Hepatocyte (in vitro differentiated cells): ENCODE results near the gene GABBR2. TPM values are rescaled to one million over a fixed set of nuclear protein-coding genes. Genes with fewer than 3 reads are reported as not detected.

Experiments
- DNase-seq: peaks from one replicate; pipeline ENCODE4 v3.0.0-alpha.2; 2016; ENCODE audit warnings: low spot score
- H2AFZ ChIP-seq: fragments of 200-600 bp; sonication (generic); 2 replicates; pipeline ENCODE4 v1.6.0; 2016; ENCODE audit warnings: antibody characterized with exemption, mild to moderate bottlenecking
- H3K27ac ChIP-seq: fragments of 200-600 bp; sonication (generic); 2 replicates; pipeline ENCODE4 v1.5.1; 2016; ENCODE audit warnings: mild to moderate bottlenecking
- H3K27me3 ChIP-seq: fragments of 200-600 bp; sonication (generic); 2 replicates; pipeline ENCODE4 v1.6.1; 2016
- H3K36me3 ChIP-seq: fragments of 200-600 bp; sonication (generic); replicated peaks from 2 replicates; pipeline ENCODE4 v1.5.1; 2016; ENCODE audit warnings: low read depth; ENCODE audit not compliant: insufficient read depth
- H3K4me1 ChIP-seq: fragments of 200-600 bp; sonication (generic); 2 replicates; pipeline ENCODE4 v1.5.1; 2016; ENCODE audit warnings: mild to moderate bottlenecking, moderate library complexity; ENCODE audit not compliant: insufficient read depth
- H3K4me2 ChIP-seq: fragments of 200-600 bp; sonication (generic); 2 replicates; pipeline ENCODE4 v1.6.0; 2016
- H3K4me3 ChIP-seq: fragments of 200-600 bp; sonication (generic); 2 replicates; pipeline ENCODE4 v1.5.1; 2016; ENCODE audit warnings: mild to moderate bottlenecking
- H3K79me2 ChIP-seq: fragments of 200-600 bp; sonication (generic); 2 replicates; pipeline ENCODE4 v1.6.0; 2017; ENCODE audit warnings: mild to moderate bottlenecking
- H3K9me2 ChIP-seq: fragments of 200-600 bp; sonication (generic); replicated peaks from 2 replicates; pipeline ENCODE4 v1.6.0; 2017; ENCODE audit warnings: mild to moderate bottlenecking; ENCODE audit not compliant: insufficient read depth
- H3K9me3 ChIP-seq: fragments of 200-600 bp; sonication (generic); 2 replicates; pipeline ENCODE4 v1.5.1; 2016; ENCODE audit warnings: low read depth, mild to moderate bottlenecking
- H4K20me1 ChIP-seq: fragments of 200-600 bp; sonication (generic); 2 replicates; pipeline ENCODE4 v1.6.0; 2016; ENCODE audit warnings: mild to moderate bottlenecking; ENCODE audit not compliant: insufficient read depth, poor library complexity, severe bottlenecking
- CTCF ChIP-seq: fragments of 200-600 bp; sonication (generic); IDR thresholded peaks from 2 replicates; pipeline ENCODE4 v1.5.1; 2016; ENCODE audit warnings: antibody characterized with exemption, mild to moderate bottlenecking; ENCODE audit not compliant: poor library complexity
- EZH2 ChIP-seq: fragments of 200-600 bp; sonication (generic); IDR thresholded peaks from 2 replicates; pipeline ENCODE4 v1.6.1; 2016; ENCODE audit warnings: antibody characterized with exemption, mild to moderate bottlenecking, borderline replicate concordance
- EZH2phosphoT487 ChIP-seq: fragments of 200-600 bp; sonication (generic); IDR thresholded peaks from one replicate; pipeline ENCODE4 v1.6.1; 2018; ENCODE audit warnings: antibody characterized with exemption, mild to moderate bottlenecking, low read depth, moderate library complexity; ENCODE audit not compliant: unreplicated experiment, severe bottlenecking
- WGBS: methylation state at CpG from one replicate; pipeline ENCODE4 v1.1.6; 2016; ENCODE audit warnings: low lambda C conversion rate; ENCODE audit errors: missing lambda C conversion rate; 5-methylcytosine and 5-hydroxymethylcytosine counted together
- polyA plus RNA-seq: library from polyadenylated mRNA; unstranded; fragments of >200 nt; fragmentation: Nextera tagmentation; extraction: Ambion mirVana; gene quantifications from 2 replicates; pipeline ENCODE4 v1.2.1, GENCODE V29; 2016
- total RNA-seq: library from RNA; depleted of rRNA; stranded (reverse); fragments of >200 nt; gene quantifications from 2 replicates; pipeline ENCODE4 v1.2.3, GENCODE V29; 2014

The GABBR2 gene
- total and polyA plus RNA-seq, 2 experiments from 2014 or later: 0.20 to 0.28 TPM

GRCh38 chr9:98577446-98577845 is 131.3 kb downstream of the GABBR2 start:
- TF ChIP-seq EZH2 (no peak), CTCF (no peak), EZH2phosphoT487 (no peak)
- H3K4me1 ChIP-seq: no peaks in the 10 kb centered on the region
- DNase-seq: no peak
- H4K20me1 ChIP-seq: no peaks in the 10 kb centered on the region
- H3K27me3 ChIP-seq: no peaks in the 10 kb centered on the region
- no peak overlapping the region for H3K4me3 ChIP-seq
- H3K9me2 ChIP-seq: no peaks in the 10 kb centered on the region
- no peaks in the 10 kb centered on the region for H3K79me2 ChIP-seq
- H3K4me2 ChIP-seq: no peak overlapping the region
- 100% methylated on average over 2 of the region's 3 CpGs for WGBS
- H3K36me3 ChIP-seq: no peaks in the 10 kb centered on the region
- H3K27ac ChIP-seq: no peak overlapping the region
- no peaks in the 10 kb centered on the region for H3K9me3 ChIP-seq
- no peak overlapping the region for H2AFZ ChIP-seq

- Histone ChIP-seq H3K9me2 (no peaks in the 10 kb centered on the region), H3K27me3 (no peaks in the 10 kb centered on the region), H3K27ac (no peak overlapping the region), H4K20me1 (no peaks in the 10 kb centered on the region), H3K4me3 (no peak overlapping the region), H3K4me1 (no peaks in the 10 kb centered on the region), H2AFZ (no peak overlapping the region), H3K9me3 (no peaks in the 10 kb centered on the region), H3K79me2 (no peaks in the 10 kb centered on the region), H3K36me3 (no peaks in the 10 kb centered on the region), H3K4me2 (no peak overlapping the region)
- 78% methylated on average over 3 of the region's 3 CpGs for WGBS
- DNase-seq: no peak
- TF ChIP-seq EZH2 (no peak), EZH2phosphoT487 (no peak), CTCF (no peak)
These were observed 131.9 kb downstream of the GABBR2 start for GRCh38 chr9:98576859-98577258.

- H3K9me3 ChIP-seq: no peaks in the 10 kb centered on the region
- no peaks in the 10 kb centered on the region for H3K36me3 ChIP-seq
- no peak for DNase-seq
- H3K4me1 ChIP-seq: no peaks in the 10 kb centered on the region
- H3K27ac ChIP-seq: no peak overlapping the region
- WGBS: 89% methylated on average over 3 of the region's 3 CpGs
- no peak overlapping the region for H3K4me2 ChIP-seq
- H3K4me3 ChIP-seq: no peak overlapping the region
- no peak overlapping the region for H2AFZ ChIP-seq
- no peaks in the 10 kb centered on the region for H3K27me3 ChIP-seq
- no peaks in the 10 kb centered on the region for H3K79me2 ChIP-seq
- no peaks in the 10 kb centered on the region for H3K9me2 ChIP-seq
- no peak for TF ChIP-seq EZH2phosphoT487
- TF ChIP-seq EZH2: no peak
- no peak for TF ChIP-seq CTCF
- H4K20me1 ChIP-seq: no peaks in the 10 kb centered on the region
These were observed 132.4 kb downstream of the GABBR2 start for GRCh38 chr9:98576354-98576753.
